Muscle layer of colon (tissue), 2 donors: Measurements from ENCODE around the gene TBRG4.

ENCODE experiments used
- H3K27ac ChIP-seq: one replicate; pipeline ENCODE4 v1.7.0; 2013; ENCODE audit warnings: low read depth, mild to moderate bottlenecking, low read length, moderate library complexity
- H3K27me3 ChIP-seq, 2 donors: one replicate each; pipeline ENCODE4 v1.7.0; 2013; ENCODE audit warnings: low read length in 2 of 2, mild to moderate bottlenecking in 2 of 2; ENCODE audit not compliant: insufficient read depth in 2 of 2, control insufficient read depth in 1 of 2
- H3K36me3 ChIP-seq: one replicate; pipeline ENCODE4 v1.7.0; 2013; ENCODE audit warnings: mild to moderate bottlenecking, low read length; ENCODE audit not compliant: insufficient read depth
- H3K4me1 ChIP-seq: one replicate; pipeline ENCODE4 v1.7.0; 2013; ENCODE audit warnings: mild to moderate bottlenecking, low read length; ENCODE audit not compliant: insufficient read depth
- H3K4me3 ChIP-seq, 2 donors: one replicate each; pipeline ENCODE4 v1.7.0; 2013; ENCODE audit warnings: low read length in 2 of 2, low read depth in 1 of 2, mild to moderate bottlenecking in 1 of 2, moderate library complexity in 1 of 2
- H3K9ac ChIP-seq: one replicate; pipeline ENCODE4 v1.7.0; 2013; ENCODE audit warnings: low read length
- H3K9me3 ChIP-seq: one replicate; pipeline ENCODE4 v1.7.0; 2013; ENCODE audit warnings: mild to moderate bottlenecking, low read length
- donor health status: abdominal sarcoma.
- donor health status: Adenocarcinoma of cecum.

The TBRG4 gene

DNA sequence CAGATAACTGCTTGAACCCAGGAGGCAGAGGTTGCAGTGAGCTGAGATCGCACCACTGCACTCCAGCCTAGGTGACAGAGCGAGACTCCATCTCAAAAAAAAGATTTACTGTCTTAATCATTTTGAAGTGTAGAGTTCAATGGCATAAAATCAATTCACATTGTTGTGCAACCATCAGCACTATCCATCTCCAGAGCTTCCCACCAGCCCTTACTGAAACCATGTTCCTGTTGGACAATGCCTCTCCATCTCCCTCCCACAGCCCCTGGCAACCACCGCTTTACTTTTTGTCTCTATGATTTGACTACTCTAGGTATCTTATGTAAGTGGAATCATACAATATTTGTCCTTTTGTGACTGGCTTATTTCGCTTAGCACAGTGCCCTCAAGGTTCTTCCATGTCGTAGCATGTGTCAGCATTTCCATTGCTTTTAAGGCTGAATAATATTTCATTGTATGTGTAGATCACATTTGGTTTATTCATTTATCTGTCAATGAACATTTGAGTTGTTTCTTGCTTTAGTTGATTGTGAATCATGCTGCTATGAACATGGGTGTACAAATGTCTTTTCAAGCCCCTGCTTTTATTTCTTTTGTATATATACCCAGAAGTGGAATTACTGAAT is 55.8 kb downstream of the TBRG4 start:
- Histone ChIP-seq H3K27me3 (no peaks in the 10 kb centered on the region), H3K4me3 (no peak overlapping the region), H3K4me1 (no peaks in the 10 kb centered on the region), H3K9me3 (no peaks in the 10 kb centered on the region), H3K9ac (no peak overlapping the region), H3K36me3 (peaks cover 11% of the 10 kb centered on the region), H3K27ac (no peak overlapping the region)

- Histone ChIP-seq H3K36me3 (peaks cover 13% of the 10 kb centered on the region), H3K9me3 (no peaks in the 10 kb centered on the region), H3K27me3 (no peaks in the 10 kb centered on the region), H3K9ac (no peak overlapping the region), H3K27ac (no peak overlapping the region), H3K4me3 (no peak overlapping the region), H3K4me1 (no peaks in the 10 kb centered on the region)
These were observed 56.5 kb downstream of the TBRG4 start for GRCh38 chr7:45055016-45055415.

DNA sequence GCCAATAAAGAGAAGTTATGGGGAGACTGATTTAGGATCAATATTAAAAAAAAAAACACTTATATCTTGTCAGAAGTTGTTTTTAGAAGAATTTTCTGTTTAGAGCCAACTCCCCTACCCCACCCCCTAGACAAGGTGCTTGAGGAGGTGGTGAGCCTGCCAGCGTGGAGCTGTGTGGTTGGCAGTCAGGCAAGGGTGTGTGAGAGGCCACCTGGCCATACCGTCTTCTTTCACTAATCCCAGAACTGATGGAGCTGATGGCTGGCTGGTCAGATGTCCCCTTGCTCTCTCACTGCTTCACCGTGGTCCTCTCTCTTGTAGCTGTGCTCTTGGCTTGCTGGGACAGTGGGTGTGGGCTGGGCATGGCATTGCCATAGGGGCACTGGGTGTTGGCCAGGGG is 57.1 kb downstream of the TBRG4 start:
- Histone ChIP-seq H3K27ac (no peak overlapping the region), H3K9me3 (no peaks in the 10 kb centered on the region), H3K36me3 (peaks cover 13% of the 10 kb centered on the region), H3K4me3 (no peak overlapping the region), H3K9ac (no peak overlapping the region), H3K27me3 (no peaks in the 10 kb centered on the region), H3K4me1 (no peaks in the 10 kb centered on the region)

GRCh38 chr7:45053941-45054340 is 57.6 kb downstream of the TBRG4 start:
- Histone ChIP-seq H3K4me1 (no peaks in the 10 kb centered on the region), H3K9ac (no peak overlapping the region), H3K9me3 (no peaks in the 10 kb centered on the region), H3K27ac (no peak overlapping the region), H3K27me3 (no peaks in the 10 kb centered on the region), H3K4me3 (no peak overlapping the region), H3K36me3 (peaks cover 13% of the 10 kb centered on the region)

GRCh38 chr7:45053401-45053800 is 58.1 kb downstream of the TBRG4 start:
- Histone ChIP-seq H3K36me3 (peaks cover 13% of the 10 kb centered on the region), H3K4me3 (no peak overlapping the region), H3K4me1 (no peaks in the 10 kb centered on the region), H3K27ac (no peak overlapping the region), H3K9ac (no peak overlapping the region), H3K9me3 (no peaks in the 10 kb centered on the region), H3K27me3 (no peaks in the 10 kb centered on the region)

GRCh38 chr7:45052011-45052410 is 59.5 kb downstream of the TBRG4 start:
- H3K9me3 ChIP-seq, result no peaks in the 10 kb centered on the region

DNA sequence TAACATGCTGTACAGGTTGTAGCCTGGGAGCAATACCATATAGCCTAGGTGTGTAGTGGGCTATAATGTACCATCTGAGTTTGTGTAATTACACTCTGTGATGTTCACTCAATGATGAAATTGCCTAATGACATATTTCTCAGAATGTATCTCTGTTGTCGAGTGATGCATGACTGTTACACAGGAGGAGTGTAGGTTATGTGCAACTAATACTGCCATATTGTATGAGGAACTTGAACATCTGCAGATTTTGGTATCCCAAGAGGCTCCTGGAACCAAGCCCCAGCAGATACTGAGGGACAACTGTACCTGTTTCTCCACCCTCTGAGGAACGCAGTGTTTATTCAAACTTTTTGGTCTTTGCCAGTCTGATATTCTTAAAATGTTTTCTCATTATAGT is 61.3 kb downstream of the TBRG4 start:
- Histone ChIP-seq H3K9me3 (no peaks in the 10 kb centered on the region), H3K27ac (no peak overlapping the region), H3K27me3 (no peaks in the 10 kb centered on the region), H3K4me3 (no peak overlapping the region), H3K36me3 (peaks cover 23% of the 10 kb centered on the region), H3K4me1 (no peaks in the 10 kb centered on the region), H3K9ac (no peak overlapping the region)

More at GRCh38 chr7:45052011-45052410, 59.5 kb downstream of the TBRG4 start:
- Histone ChIP-seq H3K4me1 (no peaks in the 10 kb centered on the region), H3K27me3 (no peaks in the 10 kb centered on the region), H3K27ac (no peak overlapping the region), H3K9ac (no peak overlapping the region), H3K36me3 (peaks cover 18% of the 10 kb centered on the region), H3K4me3 (no peak overlapping the region)
